Fibroblast of pulmonary artery (primary cell): ENCODE measurements around the gene VPS13A.

Experiments used
- DNase-seq: peaks from one replicate; pipeline ENCODE4 v3.0.0-alpha.2; 2010; ENCODE audit warnings: low read depth
- H3K4me3 ChIP-seq: replicated peaks from 2 replicates; pipeline ENCODE4 v1.5.1; 2011; ENCODE audit warnings: low read depth, mild to moderate bottlenecking, control low read depth, low read length, moderate library complexity
- CTCF ChIP-seq: IDR thresholded peaks from 2 replicates; pipeline ENCODE4 v1.5.1; 2011; ENCODE audit warnings: mild to moderate bottlenecking, control low read depth, low read length, inconsistent platforms; ENCODE audit errors: missing control alignments

VPS13A gene

GRCh38 chr9:77420641-77421040, 243.3 kb downstream of the VPS13A start:
- no peak for DNase-seq
- no peak overlapping the region for H3K4me3 ChIP-seq
- no peak for TF ChIP-seq CTCF

GRCh38 chr9:77421506-77422265, 244.4 kb downstream of the VPS13A start:
- no peak for DNase-seq
- no peak for TF ChIP-seq CTCF
- H3K4me3 ChIP-seq, result no peak overlapping the region

- DNase-seq, result no peak
- TF ChIP-seq CTCF, result no peak
Measured at GRCh38 chr9:77422969-77423368, 245.6 kb downstream of the VPS13A start.

DNA sequence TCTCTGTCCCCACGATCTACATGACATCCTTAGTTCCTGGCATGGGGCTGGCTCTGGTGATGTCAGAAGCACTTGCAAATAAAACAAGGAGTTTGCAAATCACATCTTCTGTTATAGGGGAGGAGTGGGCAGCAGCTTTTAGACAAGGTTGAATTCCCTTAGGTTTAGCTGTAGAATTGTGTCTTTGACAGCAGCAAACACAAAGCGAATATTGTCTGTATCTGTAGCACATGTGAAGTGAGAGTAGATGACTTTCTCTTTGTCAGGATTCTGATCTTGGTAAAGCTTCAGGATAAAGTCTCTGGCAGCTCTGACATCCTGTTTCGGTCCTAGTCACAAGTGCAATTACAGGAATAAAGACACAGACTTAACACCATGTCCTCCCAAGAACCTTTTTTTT, 246.5 kb downstream of the VPS13A start:
- TF ChIP-seq CTCF, result no peak
- DNase-seq, result no peak
- no peak overlapping the region for H3K4me3 ChIP-seq

More at GRCh38 chr9:77422969-77423368, 245.6 kb downstream of the VPS13A start:
- H3K4me3 ChIP-seq, result no peak overlapping the region

DNA sequence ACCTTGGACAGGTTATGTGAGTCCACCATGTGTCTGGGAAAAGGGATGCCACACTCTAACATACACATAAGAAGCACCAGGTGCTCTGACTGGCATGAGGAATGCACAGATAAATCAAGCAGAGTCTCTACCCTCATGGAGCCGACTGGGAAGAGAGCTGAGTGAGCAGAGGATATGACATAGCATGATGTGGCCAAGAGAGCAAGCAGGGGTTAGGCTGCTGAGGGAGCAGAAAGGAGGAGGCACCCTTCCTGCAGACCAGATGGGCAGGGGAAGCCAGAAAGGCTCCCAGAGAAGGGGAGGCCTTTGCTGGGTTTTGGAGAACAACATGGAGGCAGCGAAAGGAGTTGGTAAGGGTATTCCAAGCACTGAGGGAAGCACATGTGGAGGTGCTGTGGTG, 247.7 kb downstream of the VPS13A start:
- H3K4me3 ChIP-seq, result no peak overlapping the region
- no peak for TF ChIP-seq CTCF
- no peak for DNase-seq

DNA sequence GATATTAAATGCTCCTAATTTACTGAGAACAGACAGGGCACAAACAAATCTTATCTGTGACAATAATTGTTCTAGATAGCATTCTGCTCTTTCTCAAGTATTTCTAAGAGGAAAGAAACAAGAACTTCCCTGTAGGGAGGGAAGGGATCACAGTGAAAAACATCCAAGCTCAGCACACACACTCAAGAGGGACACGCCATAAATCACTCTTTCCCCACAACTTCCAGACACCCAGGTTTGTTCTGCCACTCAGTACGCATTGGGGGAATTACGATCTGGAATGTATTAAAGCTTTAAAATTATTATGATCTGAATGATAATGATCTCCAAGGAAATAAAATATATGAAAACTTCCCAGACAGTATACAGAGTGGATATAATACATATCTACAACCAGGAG, 249.4 kb downstream of the VPS13A start:
- no peak overlapping the region for H3K4me3 ChIP-seq
- no peak for DNase-seq
- no peak for TF ChIP-seq CTCF
